HG02610 (cell line): Measurements from ENCODE around the gene ORMDL2.
"Not testable (repeated sequence)": the region's sequence is repeated elsewhere in the genome, so short reads cannot be mapped to it uniquely, and the experiment has no call there.

ENCODE experiments used
- ATAC-seq: cut with Tn5 transposase; IDR thresholded peaks from one replicate; pipeline ENCODE4 v1.9.1; 2021; ENCODE audit warnings: mild to moderate bottlenecking, moderate library complexity; ENCODE audit not compliant: unreplicated experiment

Gene ORMDL2

GRCh38 chr12:55850401-55850800 is 32.6 kb downstream of the ORMDL2 start:
- ATAC-seq: no peak

- no peak for ATAC-seq
Measured at GRCh38 chr12:55850893-55851292, 33.1 kb downstream of the ORMDL2 start.

- ATAC-seq: no peak
Measured at GRCh38 chr12:55852740-55853139, 34.9 kb downstream of the ORMDL2 start.

GRCh38 chr12:55861396-55861795 is 43.6 kb downstream of the ORMDL2 start:
- no peak for ATAC-seq

- no peak for ATAC-seq
Measured at GRCh38 chr12:55861871-55862270, 44.0 kb downstream of the ORMDL2 start.

- ATAC-seq: no peak
Measured at GRCh38 chr12:55862286-55862685, 44.4 kb downstream of the ORMDL2 start.

- ATAC-seq: not testable (repeated sequence)
Measured at GRCh38 chr12:55862931-55863330, 45.1 kb downstream of the ORMDL2 start.

- ATAC-seq: no peak
Measured at GRCh38 chr12:55865327-55865726, 47.5 kb downstream of the ORMDL2 start.

- ATAC-seq: not testable (repeated sequence)
Measured at GRCh38 chr12:55866454-55867004, 48.7 kb downstream of the ORMDL2 start.
